Hematopoietic multipotent progenitor cell (in vitro differentiated cells): ENCODE results near the gene LRRC43. TPM values are rescaled to one million over a fixed set of nuclear protein-coding genes. Genes with fewer than 3 reads are reported as not detected.
A peak's percentile ranks its signal among the peaks of the same experiment; 100 is the strongest.

Experiments
- DNase-seq, 3 donors: peaks; one replicate each; pipeline ENCODE4 v3.0.0-alpha.2; 2011 to 2015; ENCODE audit warnings: low read depth in 2 of 3, low spot score in 2 of 3
- small RNA-seq: library from RNA; depleted of rRNA; stranded (forward); fragments of <200 nt; gene quantifications from one replicate; pipeline ENCODE3, GENCODE V24; 2012
- total RNA-seq: library from RNA; depleted of rRNA; stranded (reverse); fragments of >200 nt; gene quantifications from one replicate; pipeline ENCODE4 v1.2.3, GENCODE V29; 2012

Gene LRRC43
- total RNA-seq, 1 donor: 1.1 TPM

DNA sequence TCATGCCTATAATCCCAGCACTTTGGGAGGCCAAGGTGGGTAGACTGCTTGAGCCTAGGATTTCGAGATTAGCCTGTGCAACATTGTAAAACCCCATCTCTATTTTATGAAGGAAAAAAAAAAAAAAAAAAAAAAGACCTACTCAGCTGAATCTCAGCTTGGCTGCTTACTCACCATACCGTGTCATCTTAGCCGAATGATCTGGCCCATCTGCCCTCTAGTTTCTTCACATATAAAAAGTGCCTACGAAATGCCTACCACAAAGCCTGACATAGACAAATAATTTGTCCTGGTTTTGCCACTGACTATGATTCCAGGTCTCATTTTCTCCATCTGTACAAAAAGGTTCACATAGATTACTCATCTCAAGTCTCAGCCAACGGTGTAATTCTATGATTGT, 32.8 kb downstream of the LRRC43 start:
- no peak for DNase-seq

DNA sequence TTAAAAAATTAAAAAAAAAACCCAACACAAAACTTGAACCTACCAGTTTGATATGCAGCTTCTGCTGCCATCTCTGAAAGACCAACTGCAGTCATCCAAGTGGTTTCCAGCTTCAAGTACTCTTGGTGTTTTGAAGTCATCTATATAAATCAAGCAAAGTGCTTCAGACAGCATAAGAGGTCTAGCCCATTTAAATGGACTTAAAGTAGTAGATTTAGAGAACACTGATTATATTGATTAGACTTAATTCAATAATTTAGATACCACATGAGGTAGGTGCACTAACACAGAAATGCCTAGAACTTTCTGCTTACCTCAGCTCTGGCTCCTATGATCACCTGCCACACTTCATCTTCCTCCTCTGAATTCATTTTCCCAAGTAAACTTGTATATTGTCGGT, 33.5 kb downstream of the LRRC43 start:
- DNase-seq: no peak

DNA sequence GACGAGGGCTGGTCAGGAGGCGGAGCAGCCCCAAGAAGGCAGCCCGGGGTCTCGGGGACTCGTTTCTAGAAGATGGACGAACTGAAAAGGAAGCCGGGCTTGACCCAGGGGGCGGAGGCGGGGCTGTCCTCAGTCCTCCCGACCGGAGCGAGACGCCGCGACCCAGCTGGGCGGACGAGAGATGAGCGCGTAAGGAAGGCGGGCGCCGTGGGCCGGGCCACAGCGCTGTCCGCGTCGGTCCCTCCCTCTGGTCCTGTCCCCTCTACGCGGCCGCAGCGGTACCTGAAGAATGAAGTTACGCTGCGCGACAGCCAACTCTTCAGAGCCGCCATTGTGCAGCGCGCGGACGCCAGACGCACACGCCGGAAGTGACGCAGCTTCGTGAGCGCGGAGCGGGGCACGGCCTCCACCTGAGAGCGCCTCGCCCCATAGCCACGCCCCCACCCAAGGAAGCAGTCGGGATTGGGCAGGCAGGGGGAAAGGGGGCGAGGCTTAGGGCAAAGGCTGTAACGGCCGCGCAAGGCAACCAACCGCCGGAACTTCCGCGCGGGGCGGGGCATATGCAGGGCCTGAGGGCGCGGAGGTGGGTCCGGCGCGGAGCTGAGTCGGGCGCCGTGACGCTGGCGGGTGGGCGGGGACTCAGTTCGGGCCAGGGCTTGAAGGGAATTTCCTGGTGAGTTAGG, 42.9 kb downstream of the LRRC43 start, which contains the start of gene DIABLO:
Gene DIABLO (minus strand): TSS at position 370 of the 683 bp plus-strand sequence. CDS start 38 bp downstream, at position 332.
- DNase-seq: peak; percentile 99 to 100 (median 100)

DNA sequence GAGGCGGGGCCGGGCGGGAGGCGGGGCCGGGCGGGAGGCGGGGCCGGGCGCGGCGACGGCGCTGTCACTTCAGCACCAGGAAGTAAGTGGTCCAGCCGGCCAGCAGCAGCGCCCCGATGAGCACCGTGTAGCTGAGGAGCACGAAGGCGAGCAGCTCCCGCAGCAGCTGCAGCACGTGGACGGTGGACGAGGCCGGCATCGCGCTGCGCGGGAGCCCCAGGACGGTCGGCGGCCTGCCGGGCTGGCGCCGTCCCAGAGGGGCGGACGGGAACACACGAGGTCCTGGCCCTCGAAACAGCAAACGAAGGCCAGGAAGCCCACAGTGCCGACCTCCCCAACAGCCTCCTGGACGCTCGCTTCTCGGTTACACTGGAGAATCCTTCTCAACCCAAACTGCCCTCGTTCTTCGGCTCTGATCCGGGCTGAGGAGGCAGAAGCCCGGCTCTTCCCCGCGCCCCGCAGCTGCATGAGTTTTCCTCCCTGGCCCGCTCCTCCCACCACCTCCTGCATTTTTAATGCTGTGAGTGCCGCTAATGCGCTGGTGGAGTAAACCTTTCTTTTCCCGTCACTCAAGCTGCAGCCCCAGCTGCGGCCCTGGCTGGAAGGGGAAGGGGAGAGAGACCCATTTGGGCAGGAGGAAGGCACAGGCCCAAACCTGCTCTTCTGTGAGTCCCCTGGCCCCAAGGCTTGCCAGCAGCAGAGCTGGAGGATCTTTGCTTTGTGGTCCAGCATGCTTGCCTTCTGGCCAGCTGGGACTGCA, 43.6 kb downstream of the LRRC43 start:
- no peak for DNase-seq

DNA sequence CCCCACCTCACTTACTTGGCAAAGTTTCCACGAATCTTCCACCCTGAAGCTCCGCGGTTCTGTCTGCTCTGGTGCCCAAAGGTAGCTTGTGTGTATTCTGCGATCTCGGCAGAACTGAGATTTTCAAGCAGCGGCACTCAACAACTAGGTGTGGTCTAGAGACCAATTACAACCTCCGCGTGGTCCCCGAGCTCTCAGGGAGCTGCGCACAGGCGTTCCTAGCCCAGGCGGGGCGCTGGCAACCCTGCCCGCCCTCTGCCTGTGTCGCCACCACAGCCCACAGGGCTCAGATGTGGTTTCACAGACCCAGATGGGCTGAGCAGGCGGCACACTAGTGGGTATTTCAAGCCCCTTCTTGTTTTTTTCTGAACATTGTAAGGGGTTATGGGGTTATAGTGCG, 44.4 kb downstream of the LRRC43 start:
- DNase-seq: no peak

DNA sequence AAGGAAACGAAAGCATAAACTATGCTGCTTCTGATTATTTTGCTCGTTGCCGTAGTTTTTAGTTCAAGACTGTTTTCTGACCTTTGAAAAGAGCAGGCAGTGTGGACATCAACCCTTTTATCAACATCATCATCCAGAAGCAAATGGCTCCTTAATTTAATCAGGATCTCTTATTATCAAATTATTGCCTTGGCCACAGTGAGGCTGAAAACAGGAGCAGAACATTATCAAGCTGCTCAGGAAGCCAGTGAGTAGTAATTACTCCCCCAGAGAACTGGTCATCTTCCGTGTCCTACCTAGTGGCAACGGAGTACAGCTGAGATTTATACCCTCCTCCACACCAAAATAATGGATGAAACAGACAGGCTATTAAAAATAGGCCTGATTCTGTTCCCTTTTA, 45.2 kb downstream of the LRRC43 start:
- DNase-seq: no peak

DNA sequence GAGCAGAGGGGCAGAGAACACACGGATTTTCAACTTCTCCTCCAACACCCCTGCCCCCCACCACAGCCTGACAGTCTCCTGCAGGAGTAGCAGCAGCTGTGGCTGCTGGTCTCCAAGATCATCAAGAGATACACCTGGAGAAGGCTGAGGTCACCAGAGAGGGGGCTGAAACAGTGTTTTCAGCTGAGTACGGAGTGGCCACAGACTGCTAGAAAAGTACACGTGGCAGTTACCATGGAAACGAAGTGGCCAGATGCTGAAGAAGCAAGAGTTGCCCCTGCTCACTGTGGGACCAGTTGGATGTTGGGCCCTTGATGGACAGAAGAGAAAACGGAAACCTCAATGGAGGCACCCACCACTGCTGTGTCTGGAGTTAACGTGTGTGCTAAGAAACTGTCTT, 47.9 kb downstream of the LRRC43 start:
- DNase-seq: no peak

DNA sequence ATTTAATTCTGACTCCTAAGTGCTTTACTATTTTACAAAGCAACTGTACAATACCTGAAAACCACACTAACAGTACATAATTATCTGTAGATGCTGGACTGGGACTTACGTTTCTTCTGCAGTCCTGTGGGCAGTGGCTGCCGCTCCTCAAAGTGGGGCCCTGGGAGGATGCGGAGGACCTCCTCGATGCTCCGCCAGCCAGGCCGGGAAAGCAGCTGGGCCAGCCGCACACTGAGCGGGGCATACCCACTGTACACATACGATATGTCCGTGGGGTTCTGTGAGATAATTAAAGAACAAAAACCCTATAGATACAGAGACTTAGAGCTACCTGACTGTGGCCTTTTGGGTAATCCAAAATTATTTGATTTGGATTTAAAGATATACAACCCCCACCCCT, 49.8 kb downstream of the LRRC43 start:
- DNase-seq: no peak

DNA sequence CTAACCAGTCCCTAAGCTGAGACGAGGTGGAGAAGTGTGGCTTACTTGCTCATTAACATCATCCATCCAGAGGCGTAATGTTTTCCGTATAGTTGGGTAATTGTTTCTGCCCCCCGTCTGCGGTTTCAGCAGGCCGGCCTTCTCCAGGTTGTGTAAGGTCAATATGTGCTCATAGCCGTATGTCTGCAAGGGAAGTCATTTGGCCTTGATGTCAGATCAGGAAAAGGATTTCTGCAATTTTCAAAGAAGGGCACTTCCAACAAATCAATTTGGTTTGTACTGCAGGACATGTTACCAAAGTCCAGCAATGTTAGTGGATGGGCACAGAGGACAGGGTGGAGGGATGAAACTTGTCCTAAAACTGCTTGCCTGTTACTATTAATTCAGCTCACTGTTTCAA, 52.8 kb downstream of the LRRC43 start:
- no peak for DNase-seq

DNA sequence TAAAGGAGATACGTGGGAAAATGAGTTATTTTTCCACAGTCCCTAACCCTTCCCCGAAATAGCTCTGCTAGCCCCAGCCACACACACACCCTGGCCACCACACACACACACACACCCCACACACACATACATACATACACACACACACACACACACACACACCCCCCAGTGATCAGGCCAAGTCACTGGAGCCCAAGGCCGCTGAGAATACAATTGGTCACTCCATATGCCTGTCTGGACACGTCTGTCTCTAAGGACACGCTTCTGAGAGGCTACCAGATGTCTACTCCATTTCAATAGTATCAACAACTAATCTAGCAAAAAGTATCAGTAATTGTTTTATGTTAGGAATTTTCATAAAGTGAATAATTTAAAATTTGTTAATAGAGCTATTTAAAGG, 55.9 kb downstream of the LRRC43 start:
- no peak for DNase-seq

DNA sequence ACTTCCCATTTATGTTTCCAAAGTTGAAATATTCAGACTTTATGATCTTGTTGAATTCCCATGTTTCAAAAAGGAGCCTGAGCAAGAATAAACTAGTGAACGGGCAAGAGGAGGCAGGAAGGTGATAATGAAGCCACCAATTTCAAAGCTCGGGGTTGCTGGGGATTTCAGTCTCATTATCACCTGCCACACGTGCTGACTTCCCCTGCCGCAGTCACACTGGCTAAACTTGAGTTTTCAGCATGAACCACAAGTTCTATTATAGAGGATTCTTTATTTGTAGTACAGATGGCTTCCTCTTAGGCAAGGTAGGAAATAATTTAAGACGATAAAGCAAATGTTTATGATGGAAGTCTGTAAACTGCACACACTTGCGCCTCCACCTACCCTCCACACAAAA, 61.0 kb downstream of the LRRC43 start:
- no peak for DNase-seq

DNA sequence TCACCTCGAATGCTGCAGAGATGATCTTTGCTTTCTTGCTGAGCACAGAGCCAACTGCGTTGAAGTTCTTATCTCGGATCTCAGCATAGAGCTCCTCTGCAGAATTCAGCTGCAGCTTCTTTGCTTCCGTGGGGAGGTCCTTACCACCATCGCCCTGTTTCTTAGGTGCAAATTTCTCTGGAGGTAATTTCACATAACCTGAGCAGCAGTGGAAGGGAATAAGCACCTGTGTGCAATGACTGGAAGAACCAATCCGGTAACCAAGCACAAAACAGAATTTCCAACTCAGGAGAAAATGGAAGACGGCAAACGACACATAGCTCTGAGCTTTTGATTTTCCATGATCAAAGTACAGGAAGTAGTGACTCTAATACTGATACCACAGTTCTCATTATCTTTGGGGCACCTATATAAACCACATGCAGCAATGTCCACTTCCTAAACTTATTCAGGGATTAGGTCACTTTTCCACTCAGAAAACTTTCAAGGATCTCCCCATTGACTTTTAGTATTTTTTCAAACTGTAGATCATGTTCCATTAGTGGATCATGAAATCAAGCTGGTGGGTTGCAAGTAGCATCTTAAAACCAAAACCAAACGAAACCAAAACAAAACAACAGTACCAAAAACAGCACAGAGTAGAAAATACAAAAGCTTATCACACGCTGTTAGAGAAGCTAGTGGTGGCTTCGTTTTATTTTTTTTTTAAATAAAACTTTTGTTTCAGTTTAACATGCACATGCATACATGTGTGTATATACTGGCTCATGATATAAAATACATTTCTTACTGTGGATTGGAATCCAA, 61.8 kb downstream of the LRRC43 start:
- no peak for DNase-seq

DNA sequence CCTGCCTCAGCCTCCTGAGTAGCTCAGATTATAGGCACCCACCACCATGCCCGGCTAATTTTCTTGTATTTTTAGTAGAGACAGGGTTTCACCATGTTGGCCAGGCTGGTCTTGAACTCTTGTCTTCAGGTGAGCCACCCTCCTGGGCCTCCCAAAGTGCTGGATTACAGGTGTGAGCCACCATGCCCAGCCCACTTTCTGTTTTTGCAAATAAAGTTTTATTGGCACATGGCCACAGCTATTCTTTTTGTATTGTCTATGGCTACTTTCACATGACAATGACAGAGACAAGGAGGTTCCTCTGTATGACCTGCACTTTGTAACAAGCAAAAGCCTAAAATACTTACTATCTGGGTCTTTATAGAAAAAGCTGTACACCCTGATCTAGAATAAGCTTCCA, 62.6 kb downstream of the LRRC43 start:
- no peak for DNase-seq

DNA sequence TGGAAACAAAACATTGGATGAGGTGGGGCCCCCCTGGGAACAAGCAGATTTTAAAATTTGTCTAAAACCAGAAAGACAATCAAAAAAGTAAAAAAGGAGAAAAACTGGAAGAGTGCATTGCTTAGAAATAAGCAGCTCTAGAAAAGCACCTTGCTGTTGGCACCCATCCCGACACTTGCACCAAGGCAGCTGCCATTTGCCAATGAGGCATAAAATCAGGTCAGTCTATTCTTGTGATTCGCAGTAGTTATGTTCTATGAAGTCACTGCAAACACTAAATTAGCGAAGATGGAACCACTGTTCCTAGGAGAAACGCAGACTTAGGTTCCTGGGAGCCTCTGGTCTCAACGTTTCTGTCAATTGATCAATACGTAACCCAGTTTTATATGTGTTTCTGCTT, 67.1 kb downstream of the LRRC43 start:
- no peak for DNase-seq

DNA sequence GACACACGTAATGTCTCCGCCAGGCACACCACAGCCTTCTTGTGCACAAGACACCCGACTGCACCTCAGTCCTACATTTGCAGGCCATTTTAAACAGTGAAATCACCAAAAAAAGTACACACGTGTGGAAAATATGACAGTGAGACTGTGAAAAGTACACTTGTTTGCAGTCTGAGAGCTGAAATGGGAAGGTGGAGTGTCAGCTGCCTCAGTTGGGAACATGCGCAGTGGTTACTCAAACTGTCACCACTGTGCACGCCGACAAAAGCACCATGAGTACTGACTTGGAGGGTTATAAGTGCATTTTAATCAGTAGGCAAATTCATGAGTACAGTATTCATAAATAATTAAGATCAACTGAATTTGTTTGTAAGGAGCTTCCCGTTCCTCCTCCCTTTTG, 67.6 kb downstream of the LRRC43 start:
- no peak for DNase-seq

Small RNA genes within 50 kb of the gene (small RNA-seq; reads per million reads assigned to genes)
- gene DIABLO: 1.9 reads per million, percentile 65 among the genes with 10 or more reads in this experiment

Other genes with a start within 250 kb of the LRRC43 start
- gene BCL7A, start 161.2 kb upstream of the LRRC43 start, total RNA-seq: 38.8 TPM
- gene MLXIP, start 104.4 kb upstream of the LRRC43 start, total RNA-seq: 50.9 TPM
- gene IL31, start 8.9 kb upstream of the LRRC43 start, total RNA-seq: not detected
- 0.27 TPM for gene B3GNT4, start 20.6 kb downstream of the LRRC43 start, total RNA-seq
- 86.7 TPM for gene DIABLO, start 42.9 kb downstream of the LRRC43 start, total RNA-seq
- gene VPS33A, start 83.4 kb downstream of the LRRC43 start, total RNA-seq: 15.1 TPM
- gene CLIP1, start 239.5 kb downstream of the LRRC43 start, total RNA-seq: 25.9 TPM